Neutrophil (primary cell): Measurements from ENCODE around the gene PLEKHA1.

ENCODE experiments used
- H3K27ac ChIP-seq: fragments of 200-600 bp; sonication (generic); 2 replicates; pipeline ENCODE4 v1.5.1; 2016; ENCODE audit warnings: mild to moderate bottlenecking, moderate library complexity
- H3K27me3 ChIP-seq: fragments of 200-600 bp; sonication (generic); 2 replicates; pipeline ENCODE4 v1.6.0; 2016; ENCODE audit warnings: mild to moderate bottlenecking
- H3K36me3 ChIP-seq: fragments of 200-600 bp; sonication (generic); 2 replicates; pipeline ENCODE4 v1.5.1; 2017
- H3K4me1 ChIP-seq, 2 experiments: fragments of 200-600 bp in 1 of 2; sonication (generic) in 1 of 2; 1 replicate in 1 of 2; 2 replicates in 1 of 2; pipeline versions ENCODE4 v1.5.1 to v1.6.1; 2013 to 2016; ENCODE audit warnings: low read depth in 1 of 2, low read length in 1 of 2, mild to moderate bottlenecking in 1 of 2, moderate library complexity in 1 of 2; ENCODE audit not compliant: control insufficient read depth in 1 of 2, insufficient read depth in 1 of 2
- H3K4me3 ChIP-seq, 2 experiments: fragments of 200-600 bp in 1 of 2; sonication (generic) in 1 of 2; 1 replicate in 1 of 2; 2 replicates in 1 of 2; pipeline ENCODE4 v1.5.1; 2013 to 2016; ENCODE audit warnings: low read depth in 1 of 2, low read length in 1 of 2, mild to moderate bottlenecking in 1 of 2, moderate library complexity in 1 of 2
- H3K9me3 ChIP-seq: fragments of 200-600 bp; sonication (generic); 2 replicates; pipeline ENCODE4 v1.5.1; 2016
- CTCF ChIP-seq: fragments of 200-600 bp; sonication (generic); IDR thresholded peaks from 2 replicates; pipeline ENCODE4 v1.5.1; 2016; ENCODE audit warnings: antibody characterized with exemption

Gene PLEKHA1

GRCh38 chr10:122404576-122404975, 30.1 kb downstream of the PLEKHA1 start:
- Histone ChIP-seq H3K27ac (no peak overlapping the region), H3K36me3 (no peaks in the 10 kb centered on the region), H3K27me3 (no peaks in the 10 kb centered on the region), H3K4me3 (no peak overlapping the region), H3K4me1 (no peaks in the 10 kb centered on the region), H3K9me3 (no peaks in the 10 kb centered on the region)
- no peak for TF ChIP-seq CTCF

- Histone ChIP-seq H3K9me3 (no peaks in the 10 kb centered on the region), H3K27me3 (no peaks in the 10 kb centered on the region), H3K27ac (no peak overlapping the region), H3K4me3 (no peak overlapping the region), H3K4me1 (no peaks in the 10 kb centered on the region), H3K36me3 (no peaks in the 10 kb centered on the region)
- TF ChIP-seq CTCF: no peak
These were observed 33.0 kb downstream of the PLEKHA1 start for GRCh38 chr10:122407375-122408125.

- Histone ChIP-seq H3K9me3 (no peaks in the 10 kb centered on the region), H3K36me3 (no peaks in the 10 kb centered on the region), H3K27ac (no peak overlapping the region), H3K4me1 (peaks cover 0 to 14% of the 10 kb centered on the region in 2 experiments), H3K27me3 (no peaks in the 10 kb centered on the region), H3K4me3 (no peak overlapping the region)
- no peak for TF ChIP-seq CTCF
These were observed 38.8 kb downstream of the PLEKHA1 start for GRCh38 chr10:122413327-122413726.

- Histone ChIP-seq H3K9me3 (no peaks in the 10 kb centered on the region), H3K27ac (no peak overlapping the region), H3K4me1 (peaks cover 0 to 17% of the 10 kb centered on the region in 2 experiments), H3K27me3 (no peaks in the 10 kb centered on the region), H3K4me3 (no peak overlapping the region), H3K36me3 (no peaks in the 10 kb centered on the region)
- TF ChIP-seq CTCF: no peak
These were observed 43.2 kb downstream of the PLEKHA1 start for GRCh38 chr10:122417667-122418066.

GRCh38 chr10:122419016-122419415, 44.5 kb downstream of the PLEKHA1 start:
- Histone ChIP-seq H3K9me3 (no peaks in the 10 kb centered on the region), H3K27ac (no peak overlapping the region), H3K4me1 (peaks cover 0 to 19% of the 10 kb centered on the region in 2 experiments), H3K27me3 (no peaks in the 10 kb centered on the region), H3K4me3 (no peak overlapping the region), H3K36me3 (no peaks in the 10 kb centered on the region)
- no peak for TF ChIP-seq CTCF
